Smooth muscle cell (in vitro differentiated cells): ENCODE data around the gene ZNHIT2. TPM values are rescaled to one million over a fixed set of nuclear protein-coding genes. Genes with fewer than 3 reads are reported as not detected.

Experiments used
- DNase-seq: peaks from one replicate; lab custom pipeline; 2025; ENCODE audit not compliant: unreplicated experiment; lab: John Stamatoyannopoulos, UW
- H2AFZ ChIP-seq: fragments of 200-600 bp; sonication (generic); 2 replicates; pipeline ENCODE4 v1.6.0; 2016; ENCODE audit warnings: antibody characterized with exemption, low read depth, mild to moderate bottlenecking
- H3F3A ChIP-seq: fragments of 200-600 bp; sonication (generic); 2 replicates; pipeline ENCODE4 v1.6.0; 2017; ENCODE audit warnings: antibody characterized with exemption, low read depth
- H3K27ac ChIP-seq: fragments of 200-600 bp; sonication (generic); 2 replicates; pipeline ENCODE4 v1.5.1; 2016; ENCODE audit warnings: low read depth, mild to moderate bottlenecking
- H3K27me3 ChIP-seq: fragments of 200-600 bp; sonication (generic); 2 replicates; pipeline ENCODE4 v1.6.1; 2016; ENCODE audit warnings: low read depth, mild to moderate bottlenecking
- H3K36me3 ChIP-seq: fragments of 200-600 bp; sonication (generic); 2 replicates; pipeline ENCODE4 v1.5.1; 2016; ENCODE audit warnings: low read depth
- H3K4me1 ChIP-seq: fragments of 200-600 bp; sonication (generic); 2 replicates; pipeline ENCODE4 v1.5.1; 2016; ENCODE audit warnings: low read depth
- H3K4me2 ChIP-seq: fragments of 200-600 bp; sonication (generic); 2 replicates; pipeline ENCODE4 v1.6.0; 2016; ENCODE audit warnings: mild to moderate bottlenecking
- H3K4me3 ChIP-seq: fragments of 200-600 bp; sonication (generic); 2 replicates; pipeline ENCODE4 v1.5.1; 2016; ENCODE audit warnings: mild to moderate bottlenecking
- H3K79me2 ChIP-seq: fragments of 200-600 bp; sonication (generic); 2 replicates; pipeline ENCODE4 v1.6.0; 2016; ENCODE audit warnings: low read depth, mild to moderate bottlenecking
- H3K9ac ChIP-seq: fragments of 200-600 bp; sonication (generic); 2 replicates; pipeline ENCODE4 v1.6.0; 2016; ENCODE audit warnings: low read depth
- H3K9me3 ChIP-seq: fragments of 200-600 bp; sonication (generic); replicated peaks from 2 replicates; pipeline ENCODE4 v1.5.1; 2016; ENCODE audit warnings: low read depth
- H4K20me1 ChIP-seq: fragments of 200-600 bp; sonication (generic); 2 replicates; pipeline ENCODE4 v1.6.0; 2016; ENCODE audit warnings: low read depth
- WGBS: methylation state at CpG from one replicate; pipeline ENCODE4 v1.1.7; 2016; ENCODE audit warnings: low lambda C conversion rate; 5-methylcytosine and 5-hydroxymethylcytosine counted together
- polyA plus RNA-seq: library from polyadenylated mRNA; unstranded; fragments of >200 nt; fragmentation: Nextera tagmentation; extraction: Ambion mirVana; gene quantifications from 2 replicates; pipeline ENCODE4 v1.2.1, GENCODE V29; 2016
- total RNA-seq: library from RNA; depleted of rRNA; stranded (reverse); fragments of >200 nt; gene quantifications from 2 replicates; pipeline ENCODE4 v1.2.3, GENCODE V29; 2014
- TF ChIP-seq, protein P1 (sequence below): fragments of 200-600 bp; sonication (generic); IDR thresholded peaks from 2 replicates; pipeline ENCODE4 v1.5.1; 2017; ENCODE audit warnings: borderline replicate concordance, mild to moderate bottlenecking, antibody characterized with exemption; ENCODE audit not compliant: insufficient read depth, poor library complexity, severe bottlenecking

The ZNHIT2 gene
- total and polyA plus RNA-seq, 2 experiments from 2014 or later: 9.1 to 14.5 TPM

DNA sequence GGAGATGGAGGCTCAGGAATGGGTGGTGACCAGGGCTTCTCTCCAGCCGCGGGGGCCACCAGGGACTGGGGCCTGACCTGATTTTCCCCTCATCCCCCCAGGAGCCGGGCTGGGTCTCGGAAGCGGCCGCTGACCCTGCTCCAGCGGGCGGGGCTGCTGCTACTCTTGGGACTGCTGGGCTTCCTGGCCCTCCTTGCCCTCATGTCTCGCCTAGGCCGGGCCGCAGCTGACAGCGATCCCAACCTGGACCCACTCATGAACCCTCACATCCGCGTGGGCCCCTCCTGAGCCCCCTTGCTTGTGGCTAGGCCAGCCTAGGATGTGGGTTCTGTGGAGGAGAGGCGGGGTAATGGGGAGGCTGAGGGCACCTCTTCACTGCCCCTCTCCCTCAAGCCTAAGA lies 29.7 kb downstream of the ZNHIT2 start:
- 98% methylated on average over 15 of the region's 15 CpGs for WGBS
- no peak overlapping the region for H3K4me2 ChIP-seq
- H4K20me1 ChIP-seq: no peaks in the 10 kb centered on the region
- no peaks in the 10 kb centered on the region for H3K27me3 ChIP-seq
- no peaks in the 10 kb centered on the region for H3K36me3 ChIP-seq
- no peak overlapping the region for H3K27ac ChIP-seq
- no peak overlapping the region for H3K4me3 ChIP-seq
- no peaks in the 10 kb centered on the region for H3K9me3 ChIP-seq
- peaks cover 20% of the 10 kb centered on the region for H3K79me2 ChIP-seq
- no peak for DNase-seq
- H3K9ac ChIP-seq: no peak overlapping the region
- no peaks in the 10 kb centered on the region for H3F3A ChIP-seq
- TF ChIP-seq, protein P1, sequence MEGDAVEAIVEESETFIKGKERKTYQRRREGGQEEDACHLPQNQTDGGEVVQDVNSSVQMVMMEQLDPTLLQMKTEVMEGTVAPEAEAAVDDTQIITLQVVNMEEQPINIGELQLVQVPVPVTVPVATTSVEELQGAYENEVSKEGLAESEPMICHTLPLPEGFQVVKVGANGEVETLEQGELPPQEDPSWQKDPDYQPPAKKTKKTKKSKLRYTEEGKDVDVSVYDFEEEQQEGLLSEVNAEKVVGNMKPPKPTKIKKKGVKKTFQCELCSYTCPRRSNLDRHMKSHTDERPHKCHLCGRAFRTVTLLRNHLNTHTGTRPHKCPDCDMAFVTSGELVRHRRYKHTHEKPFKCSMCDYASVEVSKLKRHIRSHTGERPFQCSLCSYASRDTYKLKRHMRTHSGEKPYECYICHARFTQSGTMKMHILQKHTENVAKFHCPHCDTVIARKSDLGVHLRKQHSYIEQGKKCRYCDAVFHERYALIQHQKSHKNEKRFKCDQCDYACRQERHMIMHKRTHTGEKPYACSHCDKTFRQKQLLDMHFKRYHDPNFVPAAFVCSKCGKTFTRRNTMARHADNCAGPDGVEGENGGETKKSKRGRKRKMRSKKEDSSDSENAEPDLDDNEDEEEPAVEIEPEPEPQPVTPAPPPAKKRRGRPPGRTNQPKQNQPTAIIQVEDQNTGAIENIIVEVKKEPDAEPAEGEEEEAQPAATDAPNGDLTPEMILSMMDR: no peak
- peaks cover 7% of the 10 kb centered on the region for H3K4me1 ChIP-seq
- no peak overlapping the region for H2AFZ ChIP-seq

DNA sequence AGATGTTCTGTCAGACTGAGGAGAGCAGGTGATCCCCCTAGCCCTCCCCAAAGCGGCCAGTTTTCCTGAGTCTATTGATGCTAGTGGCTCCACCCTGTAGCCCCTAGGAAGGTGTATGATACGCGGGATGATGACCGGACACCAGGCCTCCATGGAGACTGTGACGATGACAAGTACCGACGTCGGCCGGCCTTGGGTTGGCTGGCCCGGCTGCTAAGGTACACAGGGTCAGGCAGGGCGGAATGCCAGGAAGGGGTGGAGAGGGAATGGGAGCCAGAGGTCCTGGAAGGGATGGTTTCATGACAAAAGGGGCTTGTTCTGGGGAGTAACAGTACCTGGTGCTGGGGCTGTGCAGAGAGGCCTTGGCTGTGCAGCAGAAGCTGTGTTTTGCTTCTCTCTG lies 30.3 kb downstream of the ZNHIT2 start:
- Histone ChIP-seq H3K4me1 (peaks cover 11% of the 10 kb centered on the region), H3K9ac (no peak overlapping the region), H3K4me3 (no peak overlapping the region), H3K36me3 (no peaks in the 10 kb centered on the region), H2AFZ (no peak overlapping the region), H3K9me3 (no peaks in the 10 kb centered on the region), H3F3A (no peaks in the 10 kb centered on the region), H3K79me2 (peaks cover 25% of the 10 kb centered on the region), H3K27me3 (no peaks in the 10 kb centered on the region), H4K20me1 (no peaks in the 10 kb centered on the region), H3K27ac (no peak overlapping the region), H3K4me2 (no peak overlapping the region)
- WGBS: 97% methylated on average over 11 of the region's 11 CpGs
- TF ChIP-seq, protein P1: no peak
- no peak for DNase-seq

DNA sequence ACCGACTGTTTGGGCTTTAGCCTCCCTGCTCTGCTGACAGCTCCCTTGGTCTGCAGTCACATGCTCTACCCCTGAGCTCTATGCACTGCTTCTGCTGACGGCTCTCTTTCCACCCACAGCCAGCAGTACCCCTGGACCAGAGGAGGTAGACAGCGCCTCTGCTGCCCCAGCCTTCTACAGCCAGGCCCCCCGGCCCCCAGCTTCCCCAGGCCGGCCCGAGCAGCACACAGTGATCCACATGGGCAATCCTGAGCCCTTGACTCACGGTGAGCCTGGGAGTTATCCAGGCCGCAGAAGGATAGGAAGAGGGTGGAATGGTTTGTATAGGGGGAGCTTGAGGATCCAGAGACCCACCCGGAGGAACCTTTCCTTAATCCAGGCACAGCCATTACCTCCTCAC lies 30.7 kb downstream of the ZNHIT2 start:
- Histone ChIP-seq H3K36me3 (no peaks in the 10 kb centered on the region), H3K27ac (no peak overlapping the region), H3K4me1 (peaks cover 11% of the 10 kb centered on the region), H3K79me2 (peaks cover 28% of the 10 kb centered on the region), H3K9ac (no peak overlapping the region), H3K9me3 (no peaks in the 10 kb centered on the region), H3F3A (no peaks in the 10 kb centered on the region), H4K20me1 (no peaks in the 10 kb centered on the region), H3K4me2 (no peak overlapping the region), H2AFZ (no peak overlapping the region), H3K27me3 (no peaks in the 10 kb centered on the region), H3K4me3 (no peak overlapping the region)
- TF ChIP-seq, protein P1: no peak
- DNase-seq: no peak
- WGBS: 96% methylated on average over 9 of the region's 9 CpGs

DNA sequence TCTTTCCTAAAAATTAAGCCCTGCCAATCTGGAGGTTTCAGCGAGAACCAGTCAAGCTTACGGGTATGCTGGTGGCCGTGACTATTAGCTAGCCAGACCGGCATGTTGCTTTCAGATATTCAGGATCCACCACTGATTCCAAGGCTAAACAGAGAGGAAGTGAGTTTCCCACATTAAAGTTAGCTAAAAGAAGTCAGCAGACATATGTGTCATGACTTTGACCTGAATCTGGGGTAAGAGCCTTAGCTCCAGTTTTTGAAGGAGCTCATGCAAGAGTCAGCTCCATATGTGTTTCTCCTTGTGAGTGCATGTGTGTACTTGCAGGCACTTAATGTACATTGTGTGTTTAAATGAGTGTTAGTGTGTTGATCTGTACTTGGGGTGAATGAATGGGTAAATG lies 32.1 kb downstream of the ZNHIT2 start:
- Histone ChIP-seq H3K27ac (peak overlapping the region; percentile 92), H3K9ac (no peak overlapping the region), H3K79me2 (peaks cover 28% of the 10 kb centered on the region), H3K36me3 (no peaks in the 10 kb centered on the region), H3K27me3 (no peaks in the 10 kb centered on the region), H3K4me2 (peak overlapping the region; percentile 96), H3K4me3 (no peak overlapping the region), H4K20me1 (no peaks in the 10 kb centered on the region), H2AFZ (no peak overlapping the region), H3K9me3 (no peaks in the 10 kb centered on the region), H3K4me1 (peaks cover 11% of the 10 kb centered on the region), H3F3A (no peaks in the 10 kb centered on the region)
- TF ChIP-seq, protein P1: no peak
- no peak for DNase-seq
- 98% methylated on average over 4 of the region's 4 CpGs for WGBS
